Epithelial cell of proximal tubule (primary cell): ENCODE results near the gene SMARCD2. TPM values are rescaled to one million over a fixed set of nuclear protein-coding genes. Genes with fewer than 3 reads are reported as not detected.

Experiments used
- DNase-seq: peaks from one replicate; pipeline ENCODE4 v3.0.0-alpha.2; 2011; ENCODE audit warnings: low read depth
- H3K4me3 ChIP-seq: 2 replicates; pipeline ENCODE4 v1.5.1; 2011; ENCODE audit warnings: low read depth, mild to moderate bottlenecking, low read length
- total RNA-seq: library from RNA; depleted of rRNA; stranded (reverse); fragments of >200 nt; gene quantifications from 2 replicates; pipeline ENCODE4 v1.2.3, GENCODE V29; 2015
- TF ChIP-seq, protein P1 (sequence below): conservative IDR thresholded peaks from 2 replicates; pipeline ENCODE4 v1.5.1; 2012; ENCODE audit warnings: low read depth, mild to moderate bottlenecking, low read length

Gene SMARCD2
- total RNA-seq, 1 donor from 2014 or later = 135 TPM

DNA sequence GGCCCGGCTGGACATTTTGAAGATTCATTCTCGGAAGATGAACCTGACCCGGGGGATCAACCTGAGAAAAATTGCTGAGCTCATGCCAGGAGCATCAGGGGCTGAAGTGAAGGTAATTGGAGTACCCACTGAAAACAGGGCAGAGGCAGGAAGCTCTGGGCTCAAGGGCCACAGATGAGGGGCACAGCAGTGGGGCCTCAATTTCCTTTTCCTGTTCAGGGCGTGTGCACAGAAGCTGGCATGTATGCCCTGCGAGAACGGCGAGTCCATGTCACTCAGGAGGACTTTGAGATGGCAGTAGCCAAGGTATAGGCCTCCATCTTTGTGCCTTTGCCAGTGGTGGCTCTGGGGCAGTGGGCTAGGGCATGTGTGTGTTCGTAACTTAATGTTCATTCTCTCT, 11.0 kb downstream of the SMARCD2 start:
- no peak for DNase-seq
- TF ChIP-seq, protein P1, sequence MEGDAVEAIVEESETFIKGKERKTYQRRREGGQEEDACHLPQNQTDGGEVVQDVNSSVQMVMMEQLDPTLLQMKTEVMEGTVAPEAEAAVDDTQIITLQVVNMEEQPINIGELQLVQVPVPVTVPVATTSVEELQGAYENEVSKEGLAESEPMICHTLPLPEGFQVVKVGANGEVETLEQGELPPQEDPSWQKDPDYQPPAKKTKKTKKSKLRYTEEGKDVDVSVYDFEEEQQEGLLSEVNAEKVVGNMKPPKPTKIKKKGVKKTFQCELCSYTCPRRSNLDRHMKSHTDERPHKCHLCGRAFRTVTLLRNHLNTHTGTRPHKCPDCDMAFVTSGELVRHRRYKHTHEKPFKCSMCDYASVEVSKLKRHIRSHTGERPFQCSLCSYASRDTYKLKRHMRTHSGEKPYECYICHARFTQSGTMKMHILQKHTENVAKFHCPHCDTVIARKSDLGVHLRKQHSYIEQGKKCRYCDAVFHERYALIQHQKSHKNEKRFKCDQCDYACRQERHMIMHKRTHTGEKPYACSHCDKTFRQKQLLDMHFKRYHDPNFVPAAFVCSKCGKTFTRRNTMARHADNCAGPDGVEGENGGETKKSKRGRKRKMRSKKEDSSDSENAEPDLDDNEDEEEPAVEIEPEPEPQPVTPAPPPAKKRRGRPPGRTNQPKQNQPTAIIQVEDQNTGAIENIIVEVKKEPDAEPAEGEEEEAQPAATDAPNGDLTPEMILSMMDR = no peak
- no peak overlapping the region for H3K4me3 ChIP-seq

- TF ChIP-seq, protein P1 = no peak
- no peak overlapping the region for H3K4me3 ChIP-seq
- DNase-seq = no peak
These were observed 11.5 kb downstream of the SMARCD2 start for GRCh38 chr17:63830904-63831491.

DNA sequence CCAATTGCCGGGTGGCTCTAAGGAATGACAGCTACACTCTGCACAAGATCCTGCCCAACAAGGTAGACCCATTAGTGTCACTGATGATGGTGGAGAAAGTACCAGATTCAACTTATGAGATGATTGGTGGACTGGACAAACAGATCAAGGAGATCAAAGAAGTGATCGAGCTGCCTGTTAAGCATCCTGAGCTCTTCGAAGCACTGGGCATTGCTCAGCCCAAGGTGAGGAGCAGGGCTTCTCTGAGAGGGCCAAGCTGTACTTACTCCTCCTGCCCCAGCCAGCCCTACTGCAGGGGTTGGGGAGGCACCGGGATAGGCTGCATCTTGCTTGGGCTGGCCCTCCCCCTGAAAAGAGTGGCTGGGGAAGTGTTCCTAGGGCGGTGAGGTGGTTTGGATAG, 12.2 kb downstream of the SMARCD2 start:
- TF ChIP-seq, protein P1 = no peak
- no peak overlapping the region for H3K4me3 ChIP-seq
- no peak for DNase-seq

DNA sequence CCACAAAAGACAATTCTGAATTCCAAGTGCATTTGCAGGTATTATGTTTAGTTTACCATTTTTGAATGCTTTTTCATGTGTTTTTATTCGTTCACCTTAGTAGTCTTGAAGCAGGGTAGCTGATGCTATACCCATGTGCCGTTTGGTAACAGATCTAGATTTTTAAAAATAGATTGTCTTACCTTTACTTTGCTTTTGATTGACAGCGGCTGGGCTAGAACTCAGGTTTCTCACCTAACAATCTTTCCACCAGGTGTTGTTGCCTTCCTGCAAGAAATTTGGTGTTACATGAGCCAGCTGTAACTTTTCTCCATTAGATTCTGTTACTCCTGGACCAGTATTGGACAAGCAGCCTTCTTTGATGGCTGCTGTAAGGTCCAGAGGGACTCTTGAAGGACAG, 13.5 kb downstream of the SMARCD2 start:
- H3K4me3 ChIP-seq = no peak overlapping the region
- TF ChIP-seq, protein P1 = no peak
- DNase-seq = no peak

GRCh38 chr17:63827801-63828221, 14.7 kb downstream of the SMARCD2 start:
- peak overlapping the region; percentile 97 for H3K4me3 ChIP-seq
- TF ChIP-seq, protein P1 = no peak
- no peak for DNase-seq

- TF ChIP-seq, protein P1 = peak; percentile 34
- DNase-seq = peak; percentile 86
- H3K4me3 ChIP-seq = peak within 1 kb of the TSS; percentile 97
These were observed 15.3 kb downstream of the SMARCD2 start, which contains the start of the genes FTSJ3 and PSMC5 for GRCh38 chr17:63827002-63827800. Gene FTSJ3, minus strand, starts transcription at chr17:63827663. Its CDS starts 761 bp downstream, at chr17:63826902. Gene PSMC5, plus strand, starts transcription at chr17:63827431. Its CDS starts 60 bp downstream, at chr17:63827491.
